ENCODE measurements around the gene ACRBP. TPM values are rescaled to one million over a fixed set of nuclear protein-coding genes. Genes with fewer than 3 reads are reported as not detected.

ACRBP gene
- total RNA-seq, 1 experiment from 2014 or later, result 0.54 TPM

GRCh38 chr12:6631549-6631961, 15.7 kb downstream of the ACRBP start:
- BruUV-seq (replicated peaks), result no TSS peak
- ATAC-seq (no peak), DNase-seq (ENCODE audit: low read depth, low spot score) (no peak)
- no peak overlapping the region for H3K4me3 ChIP-seq (ENCODE audit: low read depth in 2 of 2, low read length in 2 of 2)
- no peaks in the 10 kb centered on the region for H3K4me1 ChIP-seq (ENCODE audit: control insufficient read depth, insufficient read depth, low read length)
- H3K27ac ChIP-seq (ENCODE audit: low read length), result no peak overlapping the region
- ChIA-PET CTCF (no interaction called here), POLR2A (interaction anchor here (0.5 kb wide), 1 partner anchor 180 kb away, joined by 7 read pairs; the partner anchor contains the start of gene TAPBPL)
- no peak for TF ChIP-seq CTCF (IDR thresholded peaks at IDR 0.05)
- TF ChIP-seq SIN3A (IDR thresholded peaks at IDR 0.05; ENCODE audit: borderline replicate concordance, insufficient read depth, low read depth, low read length), result no peak
- TF ChIP-seq TCF7L2 (IDR thresholded peaks at IDR 0.05; ENCODE audit: low read depth, low read length), result no peak
- no peak for TF ChIP-seq REST (IDR thresholded peaks at IDR 0.05; ENCODE audit: insufficient read depth in 1 of 2, low read depth in 2 of 2, low read length in 1 of 2)
- TF ChIP-seq POLR2AphosphoS5 (IDR thresholded peaks at IDR 0.05; ENCODE audit: low read depth, low read length), result no peak
- H3K9me3 ChIP-seq (ENCODE audit: control insufficient read depth, insufficient read depth, low read depth, low read length), result no peaks in the 10 kb centered on the region
- H3K27me3 ChIP-seq (ENCODE audit: control insufficient read depth, insufficient read depth, low read length), result no peaks in the 10 kb centered on the region
- no peaks in the 10 kb centered on the region for H3K36me3 ChIP-seq (ENCODE audit: control insufficient read depth, insufficient read depth, low read length)
- in situ Hi-C loops (cut with HindIII; ENCODE audit: low pct_unique_long_range_greater_than_20kb, low sequenced_read_pairs) (no loop called here), intact Hi-C loops (cut with micrococcal nuclease; ENCODE audit: unreplicated experiment) (no loop called here)

GRCh38 chr12:6630736-6631135, 16.5 kb downstream of the ACRBP start:
- Histone ChIP-seq H3K36me3 (ENCODE audit: control insufficient read depth, insufficient read depth, low read length) (no peaks in the 10 kb centered on the region), H3K4me1 (ENCODE audit: control insufficient read depth, insufficient read depth, low read length) (no peaks in the 10 kb centered on the region), H3K27ac (ENCODE audit: low read length) (no peak overlapping the region), H3K27me3 (ENCODE audit: control insufficient read depth, insufficient read depth, low read length) (no peaks in the 10 kb centered on the region), H3K4me3 (ENCODE audit: low read depth in 2 of 2, low read length in 2 of 2) (no peak overlapping the region), H3K9me3 (ENCODE audit: control insufficient read depth, insufficient read depth, low read depth, low read length) (no peaks in the 10 kb centered on the region)
- DNase-seq (ENCODE audit: low read depth, low spot score) (no peak), ATAC-seq (no peak)
- in situ Hi-C loops (cut with HindIII; ENCODE audit: low pct_unique_long_range_greater_than_20kb, low sequenced_read_pairs), result no loop called here
- ChIA-PET POLR2A (no interaction called here), CTCF (no interaction called here)
- TF ChIP-seq POLR2AphosphoS5 (IDR thresholded peaks at IDR 0.05; ENCODE audit: low read depth, low read length) (no peak), CTCF (IDR thresholded peaks at IDR 0.05) (no peak), SIN3A (IDR thresholded peaks at IDR 0.05; ENCODE audit: borderline replicate concordance, insufficient read depth, low read depth, low read length) (no peak), REST (IDR thresholded peaks at IDR 0.05; ENCODE audit: insufficient read depth in 1 of 2, low read depth in 2 of 2, low read length in 1 of 2) (no peak), TCF7L2 (IDR thresholded peaks at IDR 0.05; ENCODE audit: low read depth, low read length) (no peak)
- no TSS peak for BruUV-seq (replicated peaks)
- intact Hi-C loops (cut with micrococcal nuclease; ENCODE audit: unreplicated experiment), result no loop called here

All from Panc1 (cell line).